WI38 (cell line): ENCODE results near the gene GADL1.
A peak's percentile ranks its signal among the peaks of the same experiment; 100 is the strongest.

Source experiments
- H3K4me3 ChIP-seq: 2 replicates; pipeline ENCODE4 v1.5.1; 2011; ENCODE audit warnings: low read depth, mild to moderate bottlenecking, control low read depth, low read length
- TF ChIP-seq, protein P1 (sequence below): IDR thresholded peaks from 2 replicates; pipeline ENCODE4 v1.5.1; 2012; ENCODE audit warnings: low read depth, mild to moderate bottlenecking, control low read depth, low read length

The GADL1 gene

GRCh38 chr3:30696896-30697295 lies 197.6 kb downstream of the GADL1 start:
- H3K4me3 ChIP-seq = no peak overlapping the region
- TF ChIP-seq, protein P1, sequence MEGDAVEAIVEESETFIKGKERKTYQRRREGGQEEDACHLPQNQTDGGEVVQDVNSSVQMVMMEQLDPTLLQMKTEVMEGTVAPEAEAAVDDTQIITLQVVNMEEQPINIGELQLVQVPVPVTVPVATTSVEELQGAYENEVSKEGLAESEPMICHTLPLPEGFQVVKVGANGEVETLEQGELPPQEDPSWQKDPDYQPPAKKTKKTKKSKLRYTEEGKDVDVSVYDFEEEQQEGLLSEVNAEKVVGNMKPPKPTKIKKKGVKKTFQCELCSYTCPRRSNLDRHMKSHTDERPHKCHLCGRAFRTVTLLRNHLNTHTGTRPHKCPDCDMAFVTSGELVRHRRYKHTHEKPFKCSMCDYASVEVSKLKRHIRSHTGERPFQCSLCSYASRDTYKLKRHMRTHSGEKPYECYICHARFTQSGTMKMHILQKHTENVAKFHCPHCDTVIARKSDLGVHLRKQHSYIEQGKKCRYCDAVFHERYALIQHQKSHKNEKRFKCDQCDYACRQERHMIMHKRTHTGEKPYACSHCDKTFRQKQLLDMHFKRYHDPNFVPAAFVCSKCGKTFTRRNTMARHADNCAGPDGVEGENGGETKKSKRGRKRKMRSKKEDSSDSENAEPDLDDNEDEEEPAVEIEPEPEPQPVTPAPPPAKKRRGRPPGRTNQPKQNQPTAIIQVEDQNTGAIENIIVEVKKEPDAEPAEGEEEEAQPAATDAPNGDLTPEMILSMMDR = no peak

GRCh38 chr3:30696403-30696819 lies 198.1 kb downstream of the GADL1 start:
- TF ChIP-seq, protein P1 = no peak

DNA sequence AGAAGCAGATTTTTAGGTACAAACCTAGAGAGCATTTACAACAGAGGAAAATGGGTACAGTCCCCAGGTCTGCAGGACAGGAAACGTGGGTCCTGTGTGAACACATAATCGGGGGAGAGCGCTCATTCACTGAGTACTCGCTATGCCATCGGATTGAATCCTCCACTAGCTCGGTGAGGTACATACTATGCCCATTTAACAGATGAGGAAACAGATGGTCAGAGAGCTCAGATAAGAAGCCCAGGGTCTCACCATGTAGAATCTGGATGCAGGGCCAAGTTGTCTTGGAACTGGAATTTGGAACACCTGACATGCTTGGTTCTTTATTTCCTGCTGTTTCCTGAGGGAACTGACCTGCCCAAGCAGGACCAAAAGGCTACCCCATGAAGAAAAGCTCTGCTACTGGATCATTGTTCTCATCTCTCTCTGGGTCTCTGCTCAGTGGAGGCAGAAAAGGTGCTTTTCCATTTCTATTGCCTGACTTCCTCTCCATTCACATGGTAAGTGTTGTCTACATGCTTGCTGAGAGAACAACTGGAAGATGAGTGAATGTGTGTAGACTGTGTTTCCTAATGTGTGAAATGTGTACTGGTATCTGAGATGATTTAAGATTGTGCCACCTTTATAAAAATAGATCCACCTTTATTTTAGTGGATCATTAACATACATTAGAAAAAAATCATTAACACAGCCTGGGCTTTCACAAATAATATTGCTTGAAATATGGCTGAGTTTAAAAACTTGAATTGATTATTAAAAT lies 199.0 kb downstream of the GADL1 start:
- TF ChIP-seq, protein P1 = no peak
- H3K4me3 ChIP-seq = no peak overlapping the region

More at GRCh38 chr3:30696403-30696819, 198.1 kb downstream of the GADL1 start:
- H3K4me3 ChIP-seq = no peak overlapping the region

- TF ChIP-seq, protein P1 = no peak
- H3K4me3 ChIP-seq = no peak overlapping the region
Measured at GRCh38 chr3:30694668-30695067, 199.8 kb downstream of the GADL1 start.

- TF ChIP-seq, protein P1 = no peak
- H3K4me3 ChIP-seq = no peak overlapping the region
Measured at GRCh38 chr3:30694148-30694547, 200.3 kb downstream of the GADL1 start.

DNA sequence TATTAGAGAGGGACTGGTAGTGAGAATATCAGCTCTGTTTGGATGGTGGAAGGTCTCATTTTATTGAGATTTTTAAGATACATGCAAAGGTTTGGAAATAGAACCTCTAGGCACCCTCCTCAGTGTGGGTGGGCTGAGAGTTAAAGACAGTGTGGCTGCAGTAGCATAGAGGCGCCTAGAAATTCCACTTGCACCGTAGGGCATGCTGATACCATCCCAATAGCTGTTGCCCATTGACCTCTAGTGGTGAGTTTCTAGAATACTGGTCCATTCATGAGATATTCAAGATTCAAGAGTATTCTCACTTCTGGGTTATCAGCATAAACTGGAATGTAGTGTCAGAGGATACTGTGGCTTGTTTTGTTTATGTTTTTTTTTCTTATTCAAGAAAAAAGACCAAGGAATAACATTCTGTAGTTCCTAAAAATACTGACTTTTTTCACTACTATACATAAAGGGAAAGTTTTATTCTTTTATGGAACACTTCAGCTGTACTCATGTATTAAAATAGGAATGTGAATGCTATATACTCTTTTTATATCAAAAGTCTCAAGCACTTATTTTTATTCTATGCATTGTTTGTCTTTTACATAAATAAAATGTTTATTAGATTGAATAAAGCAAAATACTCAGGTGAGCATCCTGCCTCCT lies 200.9 kb downstream of the GADL1 start:
- H3K4me3 ChIP-seq = no peak overlapping the region
- TF ChIP-seq, protein P1 = peak; percentile 69

GRCh38 chr3:30692498-30693130 lies 201.8 kb downstream of the GADL1 start:
- TF ChIP-seq, protein P1 = no peak

More at GRCh38 chr3:30692498-30693130, 201.8 kb downstream of the GADL1 start:
- no peak overlapping the region for H3K4me3 ChIP-seq
